Measurements from ENCODE around the gene RAP1GAP2.

The RAP1GAP2 gene

GRCh38 chr17:2822358-2822757 lies 26.1 kb downstream of the RAP1GAP2 start:
- in situ Hi-C loops (cut with MboI; ENCODE audit: low sequenced_read_pairs, unreplicated experiment) = no loop called here
- no peak for TF ChIP-seq CTCF (IDR thresholded peaks at IDR 0.05; ENCODE audit: borderline replicate concordance, control extremely low read depth, extremely low read depth, insufficient read depth, missing control alignments)
- DNase-seq (ENCODE audit: low spot score) = no peak

- DNase-seq (ENCODE audit: low spot score) = no peak
- in situ Hi-C loops (cut with MboI; ENCODE audit: low sequenced_read_pairs, unreplicated experiment) = no loop called here
- no peak for TF ChIP-seq CTCF (IDR thresholded peaks at IDR 0.05; ENCODE audit: borderline replicate concordance, control extremely low read depth, extremely low read depth, insufficient read depth, missing control alignments)
Measured at GRCh38 chr17:2825253-2825970, 29.2 kb downstream of the RAP1GAP2 start.

GRCh38 chr17:2828397-2829038 lies 32.3 kb downstream of the RAP1GAP2 start:
- DNase-seq (ENCODE audit: low spot score) = peak; percentile 92
- in situ Hi-C loops (cut with MboI; ENCODE audit: low sequenced_read_pairs, unreplicated experiment) = no loop called here
- TF ChIP-seq CTCF (IDR thresholded peaks at IDR 0.05; ENCODE audit: borderline replicate concordance, control extremely low read depth, extremely low read depth, insufficient read depth, missing control alignments) = peak; percentile 83

GRCh38 chr17:2830678-2831077 lies 34.4 kb downstream of the RAP1GAP2 start:
- TF ChIP-seq CTCF (IDR thresholded peaks at IDR 0.05; ENCODE audit: borderline replicate concordance, control extremely low read depth, extremely low read depth, insufficient read depth, missing control alignments) = no peak
- DNase-seq (ENCODE audit: low spot score) = no peak
- in situ Hi-C loops (cut with MboI; ENCODE audit: low sequenced_read_pairs, unreplicated experiment) = no loop called here

GRCh38 chr17:2835780-2836179 lies 39.5 kb downstream of the RAP1GAP2 start:
- in situ Hi-C loops (cut with MboI; ENCODE audit: low sequenced_read_pairs, unreplicated experiment) = no loop called here
- no peak for DNase-seq (ENCODE audit: low spot score)

GRCh38 chr17:2837147-2837561 lies 40.9 kb downstream of the RAP1GAP2 start:
- DNase-seq (ENCODE audit: low spot score) = peak; percentile 64
- peak; percentile 36 for TF ChIP-seq CTCF (IDR thresholded peaks at IDR 0.05; ENCODE audit: borderline replicate concordance, control extremely low read depth, extremely low read depth, insufficient read depth, missing control alignments)
- in situ Hi-C loops (cut with MboI; ENCODE audit: low sequenced_read_pairs, unreplicated experiment) = no loop called here

More at GRCh38 chr17:2835780-2836179, 39.5 kb downstream of the RAP1GAP2 start:
- TF ChIP-seq CTCF (IDR thresholded peaks at IDR 0.05; ENCODE audit: borderline replicate concordance, control extremely low read depth, extremely low read depth, insufficient read depth, missing control alignments) = no peak
